ENCODE measurements around the gene SELENOF.
"Not testable (repeated sequence)": the region's sequence is repeated elsewhere in the genome, so short reads cannot be mapped to it uniquely, and the experiment has no call there.

GRCh38 chr1:86867278-86867677 is 46.6 kb downstream of the SELENOF start:
- TF ChIP-seq, protein P1, sequence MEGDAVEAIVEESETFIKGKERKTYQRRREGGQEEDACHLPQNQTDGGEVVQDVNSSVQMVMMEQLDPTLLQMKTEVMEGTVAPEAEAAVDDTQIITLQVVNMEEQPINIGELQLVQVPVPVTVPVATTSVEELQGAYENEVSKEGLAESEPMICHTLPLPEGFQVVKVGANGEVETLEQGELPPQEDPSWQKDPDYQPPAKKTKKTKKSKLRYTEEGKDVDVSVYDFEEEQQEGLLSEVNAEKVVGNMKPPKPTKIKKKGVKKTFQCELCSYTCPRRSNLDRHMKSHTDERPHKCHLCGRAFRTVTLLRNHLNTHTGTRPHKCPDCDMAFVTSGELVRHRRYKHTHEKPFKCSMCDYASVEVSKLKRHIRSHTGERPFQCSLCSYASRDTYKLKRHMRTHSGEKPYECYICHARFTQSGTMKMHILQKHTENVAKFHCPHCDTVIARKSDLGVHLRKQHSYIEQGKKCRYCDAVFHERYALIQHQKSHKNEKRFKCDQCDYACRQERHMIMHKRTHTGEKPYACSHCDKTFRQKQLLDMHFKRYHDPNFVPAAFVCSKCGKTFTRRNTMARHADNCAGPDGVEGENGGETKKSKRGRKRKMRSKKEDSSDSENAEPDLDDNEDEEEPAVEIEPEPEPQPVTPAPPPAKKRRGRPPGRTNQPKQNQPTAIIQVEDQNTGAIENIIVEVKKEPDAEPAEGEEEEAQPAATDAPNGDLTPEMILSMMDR (IDR thresholded peaks at IDR 0.05 in 2 of 3, conservative IDR thresholded peaks at IDR 0.05 in 1 of 3; ENCODE audit: control insufficient read depth in 2 of 3, extremely low read depth in 1 of 3, insufficient read depth in 1 of 3, low read depth in 3 of 3, low read length in 3 of 3): not testable (repeated sequence)
- TF ChIP-seq ATF7 (IDR thresholded peaks at IDR 0.05; ENCODE audit: low read depth); POLR2A (IDR thresholded peaks at IDR 0.05; ENCODE audit: low read depth, low read length); NFIC (IDR thresholded peaks at IDR 0.05; ENCODE audit: low read depth, low read length); CBFB (IDR thresholded peaks at IDR 0.05; ENCODE audit: low read depth); PAX8 (IDR thresholded peaks at IDR 0.05); PML (IDR thresholded peaks at IDR 0.05; ENCODE audit: low read length); TAF1 (IDR thresholded peaks at IDR 0.05; ENCODE audit: borderline replicate concordance, low read depth, low read length); ZNF207 (IDR thresholded peaks at IDR 0.05; ENCODE audit: borderline replicate concordance); BRCA1 (IDR thresholded peaks at IDR 0.05; ENCODE audit: low read depth, low read length); YY1 (IDR thresholded peaks at IDR 0.05; ENCODE audit: low read depth, low read length); EZH2 (IDR thresholded peaks at IDR 0.05; ENCODE audit: borderline replicate concordance, control insufficient read depth, low read depth, low read length): not testable (repeated sequence)
- TF ChIP-seq, protein P2, sequence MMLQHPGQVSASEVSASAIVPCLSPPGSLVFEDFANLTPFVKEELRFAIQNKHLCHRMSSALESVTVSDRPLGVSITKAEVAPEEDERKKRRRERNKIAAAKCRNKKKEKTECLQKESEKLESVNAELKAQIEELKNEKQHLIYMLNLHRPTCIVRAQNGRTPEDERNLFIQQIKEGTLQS (IDR thresholded peaks at IDR 0.05; ENCODE audit: borderline replicate concordance, extremely low read depth, low read depth, low read length): not testable (repeated sequence)
- TF ChIP-seq, protein P3, sequence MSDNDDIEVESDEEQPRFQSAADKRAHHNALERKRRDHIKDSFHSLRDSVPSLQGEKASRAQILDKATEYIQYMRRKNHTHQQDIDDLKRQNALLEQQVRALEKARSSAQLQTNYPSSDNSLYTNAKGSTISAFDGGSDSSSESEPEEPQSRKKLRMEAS (IDR thresholded peaks at IDR 0.05; ENCODE audit: low read depth, low read length): not testable (repeated sequence)
